NT2/D1 (cell line): Measurements from ENCODE around the gene SLC16A13.

ENCODE experiments used
- YY1 ChIP-seq: IDR thresholded peaks from 2 replicates; pipeline ENCODE4 v1.6.1; 2011; ENCODE audit not compliant: insufficient read length, insufficient read depth
- ZNF274 ChIP-seq: IDR thresholded peaks from 2 replicates; pipeline ENCODE4 v1.6.1; 2011; ENCODE audit warnings: mild to moderate bottlenecking, low read depth, low read length

DNA sequence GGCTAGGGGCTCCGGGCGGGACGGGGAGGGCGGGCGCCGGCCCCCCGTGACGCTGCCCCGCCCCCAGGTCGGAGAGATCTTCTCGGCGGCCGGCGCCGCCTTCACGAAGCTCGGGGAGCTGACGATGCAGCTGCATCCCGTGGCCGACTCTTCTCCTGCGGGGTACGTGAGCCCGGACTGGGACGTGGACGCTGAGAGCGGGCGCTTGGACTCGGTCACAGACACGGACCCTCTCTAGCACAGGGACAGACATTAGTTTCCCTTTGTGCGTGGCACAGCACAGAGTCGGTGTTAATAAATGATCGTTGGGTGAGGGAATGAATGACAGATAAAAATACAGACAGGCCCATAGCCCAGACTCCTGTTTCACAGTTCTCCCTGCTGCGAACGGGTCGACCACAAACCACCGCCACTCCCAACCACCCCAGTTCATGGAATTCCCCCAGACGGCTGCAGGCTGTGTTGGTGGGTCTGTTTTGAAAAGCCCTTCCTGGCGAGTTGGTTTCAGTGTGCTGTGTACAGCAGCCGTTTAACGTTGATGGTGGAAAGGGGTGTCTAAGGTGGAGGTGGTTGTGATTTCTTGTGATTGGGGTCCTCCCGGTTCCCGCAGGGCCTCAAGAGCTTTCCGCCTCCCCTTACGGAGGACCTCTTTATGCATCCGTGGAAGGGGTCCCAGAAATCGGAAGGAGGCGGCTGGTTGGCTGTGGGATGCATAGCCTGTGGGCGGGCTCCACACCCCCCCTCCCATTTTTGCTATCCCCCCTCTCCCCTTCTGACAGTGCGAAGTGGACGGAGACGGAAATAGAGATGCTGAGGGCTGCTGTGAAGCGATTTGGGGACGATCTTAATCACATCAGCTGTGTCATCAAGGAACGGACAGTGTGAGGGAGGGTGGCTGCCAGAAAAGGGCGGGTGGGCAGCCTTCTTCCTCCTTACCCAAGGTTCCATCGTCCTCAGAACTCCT, 20.5 kb upstream of the SLC16A13 start:
- TF ChIP-seq ZNF274, result no peak
- TF ChIP-seq YY1, result no peak
